Liver (tissue), 9 donors: Measurements from ENCODE around the gene SHLD1. TPM values are rescaled to one million over a fixed set of nuclear protein-coding genes. Genes with fewer than 3 reads are reported as not detected.
A peak's percentile ranks its signal among the peaks of the same experiment; 100 is the strongest.

Experiments used
- DNase-seq: peaks from one replicate; pipeline ENCODE4 v3.0.0-alpha.2; 2017; ENCODE audit warnings: low spot score
- H3K27ac ChIP-seq, 2 donors: one replicate each; pipeline ENCODE4 v1.7.0; 2013; ENCODE audit warnings: inconsistent platforms in 2 of 2, low read length in 2 of 2, control low read depth in 1 of 2, low read depth in 1 of 2, mild to moderate bottlenecking in 1 of 2
- H3K27me3 ChIP-seq, 4 donors: one replicate each; pipeline versions ENCODE4 v1.6.1 to v1.7.0; 2013; ENCODE audit warnings: low read length in 3 of 4, inconsistent platforms in 1 of 4, mild to moderate bottlenecking in 1 of 4, moderate library complexity in 1 of 4; ENCODE audit not compliant: control insufficient read depth in 4 of 4, insufficient read depth in 4 of 4
- H3K36me3 ChIP-seq, 4 donors: one replicate each; pipeline versions ENCODE4 v1.6.1 to v1.7.0; 2013; ENCODE audit warnings: low read length in 3 of 4, mild to moderate bottlenecking in 3 of 4, low read depth in 1 of 4, moderate library complexity in 1 of 4; ENCODE audit not compliant: control insufficient read depth in 4 of 4, insufficient read depth in 3 of 4
- H3K4me1 ChIP-seq, 4 donors: one replicate each; pipeline versions ENCODE4 v1.6.1 to v1.7.0; 2013; ENCODE audit warnings: low read length in 3 of 4, mild to moderate bottlenecking in 3 of 4, moderate library complexity in 1 of 4; ENCODE audit not compliant: control insufficient read depth in 4 of 4, insufficient read depth in 4 of 4
- H3K4me3 ChIP-seq, 3 donors: one replicate each; pipeline versions ENCODE4 v1.6.1 to v1.7.0; 2013; ENCODE audit warnings: low read length in 3 of 3, control low read depth in 1 of 3, low read depth in 1 of 3, mild to moderate bottlenecking in 1 of 3
- H3K9ac ChIP-seq, 2 donors: one replicate each; pipeline ENCODE4 v1.7.0; 2013; ENCODE audit warnings: low read length in 2 of 2, mild to moderate bottlenecking in 2 of 2, moderate library complexity in 2 of 2, control low read depth in 1 of 2, low read depth in 1 of 2
- H3K9me3 ChIP-seq, 4 donors: one replicate each; pipeline versions ENCODE4 v1.6.1 to v1.7.0; 2013; ENCODE audit warnings: low read length in 3 of 4; ENCODE audit not compliant: control insufficient read depth in 4 of 4
- EGR1 ChIP-seq, 2 donors: IDR thresholded peaks; 2 replicates each; pipeline ENCODE4 v1.6.1; 2016 to 2018; ENCODE audit warnings: antibody characterized with exemption in 2 of 2, low read depth in 2 of 2
- FOXA1 ChIP-seq: IDR thresholded peaks from 2 replicates; pipeline ENCODE4 v1.6.1; 2016; ENCODE audit warnings: antibody characterized with exemption
- FOXA2 ChIP-seq: IDR thresholded peaks from 2 replicates; pipeline ENCODE4 v1.6.1; 2016; ENCODE audit warnings: antibody characterized with exemption
- GABPA ChIP-seq, 2 donors: IDR thresholded peaks in 1 of 2; conservative IDR thresholded peaks in 1 of 2; 2 replicates each; pipeline ENCODE4 v1.6.1; 2016; ENCODE audit warnings: antibody characterized with exemption in 2 of 2, mild to moderate bottlenecking in 1 of 2, moderate library complexity in 1 of 2
- HNF4G ChIP-seq: IDR thresholded peaks from 2 replicates; pipeline ENCODE4 v1.6.1; 2016; ENCODE audit warnings: antibody characterized with exemption
- NR2F2 ChIP-seq: IDR thresholded peaks from 2 replicates; pipeline ENCODE4 v1.6.1; 2016; ENCODE audit warnings: antibody characterized with exemption
- RAD21 ChIP-seq, 2 donors: IDR thresholded peaks; 2 replicates each; pipeline ENCODE4 v1.6.1; 2016; ENCODE audit warnings: antibody characterized with exemption in 2 of 2, mild to moderate bottlenecking in 2 of 2
- RXRA ChIP-seq, 2 donors: IDR thresholded peaks; 2 replicates each; pipeline ENCODE4 v1.6.1; 2017 to 2018; ENCODE audit warnings: antibody characterized with exemption in 2 of 2, mild to moderate bottlenecking in 1 of 2
- SP1 ChIP-seq: IDR thresholded peaks from 2 replicates; pipeline ENCODE4 v1.6.1; 2018; ENCODE audit warnings: antibody characterized with exemption, mild to moderate bottlenecking
- YY1 ChIP-seq: IDR thresholded peaks from 2 replicates; pipeline ENCODE4 v1.6.1; 2016; ENCODE audit warnings: antibody characterized with exemption, mild to moderate bottlenecking
- WGBS: extraction: QIAGEN DNeasy Blood & Tissue Kit; methylation state at CpG from one replicate; pipeline ENCODE4 v1.1.7; 2013; 5-methylcytosine and 5-hydroxymethylcytosine counted together
- polyA plus RNA-seq, 2 donors: library from polyadenylated mRNA; stranded (reverse) in 1 of 2; unstranded in 1 of 2; fragments of 200-250 nt in 1 of 2; fragments of >200 nt in 1 of 2; fragmentation: Nextera tagmentation in 1 of 2; extraction: Ambion mirVana in 1 of 2; gene quantifications; one replicate each; pipeline versions ENCODE4 v1.2.1 to v1.2.3, GENCODE V29; 2013 to 2015
- total RNA-seq, 2 donors: library from RNA; depleted of rRNA; stranded (reverse); fragments of >200 nt; gene quantifications; one replicate each; pipeline ENCODE4 v1.2.3, GENCODE V29; 2014
- TF ChIP-seq, protein P1 (sequence below): IDR thresholded peaks from 2 replicates; pipeline ENCODE4 v1.6.1; 2016; ENCODE audit warnings: antibody characterized with exemption
- TF ChIP-seq, protein P2 (sequence below): IDR thresholded peaks from 2 replicates; pipeline ENCODE4 v1.6.1; 2016; ENCODE audit warnings: antibody characterized with exemption, mild to moderate bottlenecking
- TF ChIP-seq, protein P3 (sequence below): IDR thresholded peaks from 2 replicates; pipeline ENCODE4 v1.6.1; 2016; ENCODE audit warnings: antibody characterized with exemption
- TF ChIP-seq, protein P4 (sequence below): IDR thresholded peaks from 2 replicates; pipeline ENCODE4 v1.6.1; 2016; ENCODE audit warnings: antibody characterized with exemption
- TF ChIP-seq, protein P5 (sequence below): fragments of 150-350 bp; IDR thresholded peaks from 2 replicates; pipeline ENCODE4 v1.5.1; 2017; ENCODE audit warnings: improper control_type of control experiment, low read depth, low read length; ENCODE audit not compliant: missing input control
- donor health status: healthy.
- donor health status: healthy.
- donor health status: healthy.
- donor health status: healthy.
- donor health status: healthy.

The SHLD1 gene
- total and polyA plus RNA-seq, 4 donors: 0.92 to 5.0 (median 2.0) TPM

DNA sequence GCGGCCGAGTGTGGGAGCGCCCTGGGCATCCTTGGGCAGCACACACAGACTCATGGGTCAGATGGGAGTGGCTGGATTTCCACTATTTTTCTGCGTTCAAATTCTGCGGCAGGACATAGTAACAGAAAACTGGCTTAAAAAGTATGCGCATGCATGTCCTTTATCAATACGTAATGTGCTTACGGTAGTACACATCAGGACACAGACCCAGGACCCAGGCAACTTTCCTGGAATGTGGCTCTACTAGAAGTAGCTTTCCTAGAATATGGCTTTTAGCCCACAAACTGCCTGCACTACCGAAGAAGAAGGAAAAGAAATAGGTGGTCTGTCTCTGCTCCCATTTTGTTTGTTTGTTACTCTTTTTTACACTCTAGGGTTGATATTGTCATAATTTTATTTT, 43.4 kb upstream of the SHLD1 start:
- H3K4me3 ChIP-seq: no peak overlapping the region
- H3K4me1 ChIP-seq: no peaks in the 10 kb centered on the region
- H3K27me3 ChIP-seq: no peaks in the 10 kb centered on the region
- WGBS: 93% methylated on average over 9 of the region's 9 CpGs
- H3K36me3 ChIP-seq: no peaks in the 10 kb centered on the region
- no peaks in the 10 kb centered on the region for H3K9me3 ChIP-seq
- TF ChIP-seq RXRA (IDR thresholded peaks at IDR 0.05): no peak
- no peak for TF ChIP-seq SP1
- TF ChIP-seq YY1: no peak
- no peak for TF ChIP-seq RAD21 (IDR thresholded peaks at IDR 0.05)
- no peak for TF ChIP-seq EGR1 (IDR thresholded peaks at IDR 0.05; ENCODE audit: low read depth in 2 of 2)
- TF ChIP-seq FOXA2: no peak
- TF ChIP-seq FOXA1: no peak
- TF ChIP-seq, protein P1, sequence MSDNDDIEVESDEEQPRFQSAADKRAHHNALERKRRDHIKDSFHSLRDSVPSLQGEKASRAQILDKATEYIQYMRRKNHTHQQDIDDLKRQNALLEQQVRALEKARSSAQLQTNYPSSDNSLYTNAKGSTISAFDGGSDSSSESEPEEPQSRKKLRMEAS: no peak
- no peak overlapping the region for H3K27ac ChIP-seq
- H3K9ac ChIP-seq: no peak overlapping the region
- DNase-seq: no peak

DNA sequence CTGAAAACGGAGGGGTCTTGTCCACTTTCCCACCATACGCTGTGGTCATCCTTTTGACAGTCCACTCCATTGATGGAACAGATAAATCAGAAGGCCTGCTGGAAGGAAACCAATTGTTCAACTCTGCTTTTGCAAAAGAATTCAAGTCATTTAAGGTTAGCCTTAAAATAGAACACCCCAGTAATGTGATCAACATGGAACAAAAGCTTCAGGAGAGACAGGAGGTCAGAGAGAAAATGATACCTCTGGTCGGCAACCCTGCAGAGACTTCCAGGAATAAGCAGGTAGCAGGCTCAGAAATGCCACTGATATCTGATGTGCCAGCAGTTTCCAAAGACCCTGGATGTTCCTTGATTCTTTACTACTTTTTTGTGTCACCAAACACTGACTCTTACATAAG, 39.6 kb upstream of the SHLD1 start:
- no peaks in the 10 kb centered on the region for H3K4me1 ChIP-seq
- no peaks in the 10 kb centered on the region for H3K27me3 ChIP-seq
- peaks cover 0 to 7% (median 4%) of the 10 kb centered on the region in 4 donors for H3K9me3 ChIP-seq
- DNase-seq: no peak
- 44% methylated on average over 3 of the region's 3 CpGs for WGBS
- H3K27ac ChIP-seq: no peak overlapping the region
- TF ChIP-seq, protein P2, sequence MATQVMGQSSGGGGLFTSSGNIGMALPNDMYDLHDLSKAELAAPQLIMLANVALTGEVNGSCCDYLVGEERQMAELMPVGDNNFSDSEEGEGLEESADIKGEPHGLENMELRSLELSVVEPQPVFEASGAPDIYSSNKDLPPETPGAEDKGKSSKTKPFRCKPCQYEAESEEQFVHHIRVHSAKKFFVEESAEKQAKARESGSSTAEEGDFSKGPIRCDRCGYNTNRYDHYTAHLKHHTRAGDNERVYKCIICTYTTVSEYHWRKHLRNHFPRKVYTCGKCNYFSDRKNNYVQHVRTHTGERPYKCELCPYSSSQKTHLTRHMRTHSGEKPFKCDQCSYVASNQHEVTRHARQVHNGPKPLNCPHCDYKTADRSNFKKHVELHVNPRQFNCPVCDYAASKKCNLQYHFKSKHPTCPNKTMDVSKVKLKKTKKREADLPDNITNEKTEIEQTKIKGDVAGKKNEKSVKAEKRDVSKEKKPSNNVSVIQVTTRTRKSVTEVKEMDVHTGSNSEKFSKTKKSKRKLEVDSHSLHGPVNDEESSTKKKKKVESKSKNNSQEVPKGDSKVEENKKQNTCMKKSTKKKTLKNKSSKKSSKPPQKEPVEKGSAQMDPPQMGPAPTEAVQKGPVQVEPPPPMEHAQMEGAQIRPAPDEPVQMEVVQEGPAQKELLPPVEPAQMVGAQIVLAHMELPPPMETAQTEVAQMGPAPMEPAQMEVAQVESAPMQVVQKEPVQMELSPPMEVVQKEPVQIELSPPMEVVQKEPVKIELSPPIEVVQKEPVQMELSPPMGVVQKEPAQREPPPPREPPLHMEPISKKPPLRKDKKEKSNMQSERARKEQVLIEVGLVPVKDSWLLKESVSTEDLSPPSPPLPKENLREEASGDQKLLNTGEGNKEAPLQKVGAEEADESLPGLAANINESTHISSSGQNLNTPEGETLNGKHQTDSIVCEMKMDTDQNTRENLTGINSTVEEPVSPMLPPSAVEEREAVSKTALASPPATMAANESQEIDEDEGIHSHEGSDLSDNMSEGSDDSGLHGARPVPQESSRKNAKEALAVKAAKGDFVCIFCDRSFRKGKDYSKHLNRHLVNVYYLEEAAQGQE: no peak
- TF ChIP-seq RAD21 (IDR thresholded peaks at IDR 0.05): no peak
- TF ChIP-seq HNF4G: no peak
- TF ChIP-seq NR2F2: no peak
- no peak overlapping the region for H3K9ac ChIP-seq
- no peaks in the 10 kb centered on the region for H3K36me3 ChIP-seq
- H3K4me3 ChIP-seq: no peak overlapping the region

DNA sequence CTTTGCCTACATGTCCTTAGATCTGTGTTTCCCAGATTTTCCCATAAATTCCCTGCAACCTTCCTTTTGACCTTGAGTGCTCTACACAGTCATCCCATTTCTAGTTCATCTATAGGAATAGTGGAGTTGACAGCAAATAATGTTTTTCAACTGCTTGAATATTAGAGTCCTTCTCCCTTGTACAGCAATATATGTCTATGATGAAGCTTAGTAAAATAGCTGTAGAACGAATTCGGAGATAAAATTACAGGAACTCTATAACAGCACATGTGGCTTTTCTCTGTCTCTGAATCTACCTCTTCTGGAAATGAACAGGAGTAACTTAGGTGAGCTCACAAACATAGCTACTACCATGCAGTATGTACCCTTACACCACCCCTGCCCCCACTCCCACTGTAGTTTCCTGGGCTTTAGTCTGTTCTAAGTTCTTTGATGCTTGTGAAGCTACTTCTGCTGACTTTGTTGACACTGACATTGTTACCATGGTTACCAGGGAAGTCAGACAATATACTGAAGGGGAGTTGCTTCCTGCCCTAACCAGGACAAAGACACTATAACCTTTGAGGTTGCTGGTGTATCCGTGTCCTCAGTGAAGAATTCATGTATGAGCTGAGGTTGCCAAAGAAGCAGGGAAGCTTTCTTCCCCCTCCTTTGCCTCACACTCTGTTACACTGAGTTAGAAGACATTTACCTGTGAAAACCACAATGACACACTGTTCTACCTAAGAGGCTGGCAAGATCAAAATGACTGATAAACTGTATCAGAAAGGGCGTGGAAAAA, 35.8 kb upstream of the SHLD1 start:
- no peak overlapping the region for H3K27ac ChIP-seq
- H3K27me3 ChIP-seq: no peaks in the 10 kb centered on the region
- H3K9me3 ChIP-seq: peaks cover 0 to 9% (median 4%) of the 10 kb centered on the region in 4 donors
- H3K36me3 ChIP-seq: no peaks in the 10 kb centered on the region
- DNase-seq: no peak
- H3K4me3 ChIP-seq: no peak overlapping the region
- TF ChIP-seq GABPA (IDR thresholded peaks at IDR 0.05 in 1 of 2, conservative IDR thresholded peaks at IDR 0.05 in 1 of 2) (no peak), RXRA (IDR thresholded peaks at IDR 0.05) (no peak), NR2F2 (peak; percentile 44), RAD21 (IDR thresholded peaks at IDR 0.05) (peak in 1 of 2 donors; percentile 8)
- TF ChIP-seq, protein P3, sequence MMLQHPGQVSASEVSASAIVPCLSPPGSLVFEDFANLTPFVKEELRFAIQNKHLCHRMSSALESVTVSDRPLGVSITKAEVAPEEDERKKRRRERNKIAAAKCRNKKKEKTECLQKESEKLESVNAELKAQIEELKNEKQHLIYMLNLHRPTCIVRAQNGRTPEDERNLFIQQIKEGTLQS: no peak
- TF ChIP-seq, protein P4, sequence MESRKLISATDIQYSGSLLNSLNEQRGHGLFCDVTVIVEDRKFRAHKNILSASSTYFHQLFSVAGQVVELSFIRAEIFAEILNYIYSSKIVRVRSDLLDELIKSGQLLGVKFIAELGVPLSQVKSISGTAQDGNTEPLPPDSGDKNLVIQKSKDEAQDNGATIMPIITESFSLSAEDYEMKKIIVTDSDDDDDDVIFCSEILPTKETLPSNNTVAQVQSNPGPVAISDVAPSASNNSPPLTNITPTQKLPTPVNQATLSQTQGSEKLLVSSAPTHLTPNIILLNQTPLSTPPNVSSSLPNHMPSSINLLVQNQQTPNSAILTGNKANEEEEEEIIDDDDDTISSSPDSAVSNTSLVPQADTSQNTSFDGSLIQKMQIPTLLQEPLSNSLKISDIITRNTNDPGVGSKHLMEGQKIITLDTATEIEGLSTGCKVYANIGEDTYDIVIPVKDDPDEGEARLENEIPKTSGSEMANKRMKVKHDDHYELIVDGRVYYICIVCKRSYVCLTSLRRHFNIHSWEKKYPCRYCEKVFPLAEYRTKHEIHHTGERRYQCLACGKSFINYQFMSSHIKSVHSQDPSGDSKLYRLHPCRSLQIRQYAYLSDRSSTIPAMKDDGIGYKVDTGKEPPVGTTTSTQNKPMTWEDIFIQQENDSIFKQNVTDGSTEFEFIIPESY: no peak
- TF ChIP-seq, protein P5, sequence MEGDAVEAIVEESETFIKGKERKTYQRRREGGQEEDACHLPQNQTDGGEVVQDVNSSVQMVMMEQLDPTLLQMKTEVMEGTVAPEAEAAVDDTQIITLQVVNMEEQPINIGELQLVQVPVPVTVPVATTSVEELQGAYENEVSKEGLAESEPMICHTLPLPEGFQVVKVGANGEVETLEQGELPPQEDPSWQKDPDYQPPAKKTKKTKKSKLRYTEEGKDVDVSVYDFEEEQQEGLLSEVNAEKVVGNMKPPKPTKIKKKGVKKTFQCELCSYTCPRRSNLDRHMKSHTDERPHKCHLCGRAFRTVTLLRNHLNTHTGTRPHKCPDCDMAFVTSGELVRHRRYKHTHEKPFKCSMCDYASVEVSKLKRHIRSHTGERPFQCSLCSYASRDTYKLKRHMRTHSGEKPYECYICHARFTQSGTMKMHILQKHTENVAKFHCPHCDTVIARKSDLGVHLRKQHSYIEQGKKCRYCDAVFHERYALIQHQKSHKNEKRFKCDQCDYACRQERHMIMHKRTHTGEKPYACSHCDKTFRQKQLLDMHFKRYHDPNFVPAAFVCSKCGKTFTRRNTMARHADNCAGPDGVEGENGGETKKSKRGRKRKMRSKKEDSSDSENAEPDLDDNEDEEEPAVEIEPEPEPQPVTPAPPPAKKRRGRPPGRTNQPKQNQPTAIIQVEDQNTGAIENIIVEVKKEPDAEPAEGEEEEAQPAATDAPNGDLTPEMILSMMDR: no peak
- no peak overlapping the region for H3K9ac ChIP-seq
- 73% methylated on average over 4 of the region's 4 CpGs for WGBS
- peaks cover 0 to 12% (median 5%) of the 10 kb centered on the region in 4 donors for H3K4me1 ChIP-seq
